ENCODE results near the gene GRIK4. TPM values are rescaled to one million over a fixed set of nuclear protein-coding genes. Genes with fewer than 3 reads are reported as not detected.

Gene GRIK4
- total and polyA plus RNA-seq, 9 of the 15 experiments (the other 6 are each of a cell fraction or from before 2014, with no cell fraction given) = not detected

- H3K4me1 ChIP-seq (replicated peaks in 1 of 2; ENCODE audit: control insufficient read depth in 2 of 2, insufficient read depth in 2 of 2, low read length in 2 of 2) = no peaks in the 10 kb centered on the region
- H3K4me3 ChIP-seq = no peak overlapping the region
- no peak overlapping the region for H3K27ac ChIP-seq (ENCODE audit: extremely low read depth, low read depth, low read length)
- ChIA-PET CTCF (ENCODE audit: low intra/inter-chr PET ratio) (no interaction called here), POLR2A (no interaction called here)
- peaks cover 10% of the 10 kb centered on the region; the same call in 1 of the 2 replicates for H4K20me1 ChIP-seq (replicated peaks; ENCODE audit: control insufficient read depth, insufficient read depth, low read length)
- FAIRE-seq (no peak), DNase-seq (ENCODE audit: extremely low read depth in 1 of 4, low spot score in 3 of 4) (no peak), ATAC-seq (no peak)
- TF ChIP-seq POLR2G (IDR thresholded peaks at IDR 0.05; ENCODE audit: low read depth, low read length) = no peak
- no peak for TF ChIP-seq TBP (optimal IDR thresholded peaks at IDR 0.05; ENCODE audit: low read depth, low read length)
- no peak for TF ChIP-seq ETS1 (conservative IDR thresholded peaks at IDR 0.05; ENCODE audit: control insufficient read depth, low read depth, low read length)
- TF ChIP-seq RBM22 (IDR thresholded peaks at IDR 0.05; ENCODE audit: low read depth, low read length, poor library complexity, severe bottlenecking) = no peak
- TF ChIP-seq BMI1 (IDR thresholded peaks at IDR 0.05; ENCODE audit: low read length) = no peak
- no peak for TF ChIP-seq SAFB (IDR thresholded peaks at IDR 0.05; ENCODE audit: borderline replicate concordance, low read depth, low read length)
- no peak for TF ChIP-seq IRF1 (CRISPR knock-in tag; IDR thresholded peaks at IDR 0.05; ENCODE audit: borderline replicate concordance)
- no peak for TF ChIP-seq SRF (CRISPR knock-in tag; IDR thresholded peaks at IDR 0.05)
- TF ChIP-seq PHB2 (IDR thresholded peaks at IDR 0.05; ENCODE audit: low read depth) = no peak
- TF ChIP-seq POU5F1 (IDR thresholded peaks at IDR 0.05; ENCODE audit: borderline replicate concordance, low read depth, low read length, partially characterized antibody) = no peak
- no peak for TF ChIP-seq ZNF764 (CRISPR knock-in tag; IDR thresholded peaks at IDR 0.05; ENCODE audit: low read depth)
- no peak for TF ChIP-seq SNRNP70 (optimal IDR thresholded peaks at IDR 0.05; ENCODE audit: low read depth, low read length)
- TF ChIP-seq ZNF717 (CRISPR knock-in tag; IDR thresholded peaks at IDR 0.05) = no peak
- no peak for TF ChIP-seq ZNF253 (CRISPR knock-in tag; conservative IDR thresholded peaks at IDR 0.05)
- TF ChIP-seq ZNF133 (CRISPR knock-in tag; IDR thresholded peaks at IDR 0.05) = no peak
- TF ChIP-seq SRSF3 (IDR thresholded peaks at IDR 0.05; ENCODE audit: insufficient read depth, low read length) = no peak
- TF ChIP-seq CBFA2T2 (conservative IDR thresholded peaks at IDR 0.05) = no peak
- no peak for TF ChIP-seq MTA1 (IDR thresholded peaks at IDR 0.05; ENCODE audit: borderline replicate concordance)
- TF ChIP-seq ZNF583 (CRISPR knock-in tag; IDR thresholded peaks at IDR 0.05) = no peak
- TF ChIP-seq ATF4 (CRISPR knock-in tag; IDR thresholded peaks at IDR 0.05) = no peak
- intact Hi-C loops (cut with micrococcal nuclease) = no loop called here
- H3K9ac ChIP-seq (ENCODE audit: insufficient read depth in 1 of 2, low read depth in 2 of 2, low read length in 2 of 2) = no peak overlapping the region
- no TSS peak for BruUV-seq (replicated peaks)
- H3K79me2 ChIP-seq (ENCODE audit: control insufficient read depth, insufficient read depth, low read length) = no peaks in the 10 kb centered on the region
- H3K27me3 ChIP-seq (ENCODE audit: control insufficient read depth in 2 of 2, insufficient read depth in 2 of 2, low read length in 2 of 2) = peaks cover 6 to 45% of the 10 kb centered on the region in 2 experiments; a peak in 4 of 5 replicates
- H3K9me1 ChIP-seq (ENCODE audit: control insufficient read depth, insufficient read depth, low read length) = no peaks in the 10 kb centered on the region
- no peak overlapping the region for H3K4me2 ChIP-seq (ENCODE audit: insufficient read depth, low read length)
- H2AFZ ChIP-seq (ENCODE audit: low read depth, low read length) = no peak overlapping the region
- H3K36me3 ChIP-seq (ENCODE audit: control insufficient read depth, insufficient read depth, low read length) = no peaks in the 10 kb centered on the region
- 0% methylated on average over 3 of the region's 5 CpGs for WGBS (ENCODE audit: insufficient coverage, low coverage, missing lambda C conversion rate)
- in situ Hi-C loops (cut with MboI) = no loop called here
- no peaks in the 10 kb centered on the region for H3K9me3 ChIP-seq (replicated peaks; ENCODE audit: control insufficient read depth, insufficient read depth, low read depth, low read length)
These were observed 281.6 kb downstream of the GRIK4 start for GRCh38 chr11:120793150-120793549.

Measured in K562 (cell line).